ENCODE data around the gene ADAMTS7. TPM values are rescaled to one million over a fixed set of nuclear protein-coding genes. Genes with fewer than 3 reads are reported as not detected.
"Not testable (repeated sequence)": the region's sequence is repeated elsewhere in the genome, so short reads cannot be mapped to it uniquely, and the experiment has no call there.

Gene ADAMTS7
- total RNA-seq, 1 donor from 2014 or later: 19.2 TPM

GRCh38 chr15:78739996-78740903, 71.0 kb downstream of the ADAMTS7 start:
- H3K4me3 ChIP-seq: no peak overlapping the region
- H3K4me1 ChIP-seq: no peaks in the 10 kb centered on the region
- H2AFZ ChIP-seq (replicated peaks): no peak overlapping the region
- no peaks in the 10 kb centered on the region for H3K36me3 ChIP-seq
- DNase-seq (ENCODE audit: low spot score): peak; percentile 84
- H3K4me3 Mint-ChIP-seq: no peak overlapping the region
- no peak overlapping the region for H3K27ac ChIP-seq
- H4K20me1 ChIP-seq (ENCODE audit: low read depth): no peaks in the 10 kb centered on the region
- no peak overlapping the region for H3K4me2 ChIP-seq
- H3K4me1 Mint-ChIP-seq: peaks cover 6% of the 10 kb centered on the region
- TF ChIP-seq CTCF (IDR thresholded peaks at IDR 0.05): peak; percentile 59
- TF ChIP-seq EZH2phosphoT487 (IDR thresholded peaks at IDR 0.05): no peak
- TF ChIP-seq EZH2 (IDR thresholded peaks at IDR 0.05): no peak
- no peak overlapping the region for H3K9ac ChIP-seq
- no peaks in the 10 kb centered on the region for H3F3A ChIP-seq (ENCODE audit: low read depth)
- no peaks in the 10 kb centered on the region for H3K9me3 Mint-ChIP-seq
- no peaks in the 10 kb centered on the region for H3K27me3 ChIP-seq
- no peaks in the 10 kb centered on the region for H3K36me3 Mint-ChIP-seq
- H3K79me2 ChIP-seq (ENCODE audit: low read depth): no peaks in the 10 kb centered on the region
- no peaks in the 10 kb centered on the region for H3K9me3 ChIP-seq (ENCODE audit: low read depth)
- H3K27ac Mint-ChIP-seq: no peak overlapping the region
- peaks cover 3% of the 10 kb centered on the region for H3K27me3 Mint-ChIP-seq (ENCODE audit: insufficient read depth, low read depth)

- DNase-seq (ENCODE audit: low spot score): no peak
Observed at GRCh38 chr15:78739206-78739605, 72.1 kb downstream of the ADAMTS7 start.

GRCh38 chr15:78737931-78738558, 73.2 kb downstream of the ADAMTS7 start:
- not testable (repeated sequence) for H3K27ac ChIP-seq; H3K9me3 Mint-ChIP-seq; H2AFZ ChIP-seq (replicated peaks); H3K9me3 ChIP-seq (ENCODE audit: low read depth); H3K36me3 Mint-ChIP-seq; H3K4me3 ChIP-seq; H3K4me1 ChIP-seq; H3K9ac ChIP-seq; H3K79me2 ChIP-seq (ENCODE audit: low read depth); H3F3A ChIP-seq (ENCODE audit: low read depth); H3K27me3 Mint-ChIP-seq (ENCODE audit: insufficient read depth, low read depth); H3K36me3 ChIP-seq; H4K20me1 ChIP-seq (ENCODE audit: low read depth); H3K27me3 ChIP-seq; H3K4me2 ChIP-seq; H3K27ac Mint-ChIP-seq; H3K4me3 Mint-ChIP-seq
- DNase-seq (ENCODE audit: low spot score): peak; percentile 72
- peak; percentile 72 for TF ChIP-seq CTCF (IDR thresholded peaks at IDR 0.05)
- H3K4me1 Mint-ChIP-seq: peaks cover 14% of the 10 kb centered on the region

More at GRCh38 chr15:78739206-78739605, 72.1 kb downstream of the ADAMTS7 start:
- Mint-ChIP-seq H3K27ac (peak overlapping the region; percentile 7), H3K4me3 (peak overlapping the region; percentile 5), H3K27me3 (ENCODE audit: insufficient read depth, low read depth) (peaks cover 7% of the 10 kb centered on the region), H3K4me1 (peaks cover 11% of the 10 kb centered on the region), H3K36me3 (no peaks in the 10 kb centered on the region), H3K9me3 (no peaks in the 10 kb centered on the region)
- no peaks in the 10 kb centered on the region for H3K27me3 ChIP-seq
- no peak for TF ChIP-seq CTCF (IDR thresholded peaks at IDR 0.05)
- no peak overlapping the region for H3K4me2 ChIP-seq
- no peaks in the 10 kb centered on the region for H3K36me3 ChIP-seq
- no peaks in the 10 kb centered on the region for H4K20me1 ChIP-seq (ENCODE audit: low read depth)
- no peak overlapping the region for H3K4me3 ChIP-seq
- H3K9ac ChIP-seq: no peak overlapping the region
- no peaks in the 10 kb centered on the region for H3K79me2 ChIP-seq (ENCODE audit: low read depth)
- H3K4me1 ChIP-seq: no peaks in the 10 kb centered on the region
- H3K9me3 ChIP-seq (ENCODE audit: low read depth): no peaks in the 10 kb centered on the region
- H3F3A ChIP-seq (ENCODE audit: low read depth): no peaks in the 10 kb centered on the region
- no peak overlapping the region for H2AFZ ChIP-seq (replicated peaks)
- H3K27ac ChIP-seq: no peak overlapping the region
